ENCODE results near the gene RREB1. TPM values are rescaled to one million over a fixed set of nuclear protein-coding genes. Genes with fewer than 3 reads are reported as not detected.

The RREB1 gene
- total and polyA plus RNA-seq, 9 donors, result 7.3 to 64.4 (median 50.1) TPM

- no peak overlapping the region for H3K27ac ChIP-seq
- H3K4me1 ChIP-seq (ENCODE audit: insufficient read depth), result no peaks in the 10 kb centered on the region
- intact Hi-C loops (cut with DNase I), result loop anchor here in 3 of 4 donors (5.0 to 10.0 kb wide), 5 partner anchors 116 to 564 kb away; no protein-coding TSS in a partner anchor
- TF ChIP-seq POLR2A (IDR thresholded peaks at IDR 0.05) (no peak), EP300 (IDR thresholded peaks at IDR 0.05) (no peak)
- TF ChIP-seq, protein P1, sequence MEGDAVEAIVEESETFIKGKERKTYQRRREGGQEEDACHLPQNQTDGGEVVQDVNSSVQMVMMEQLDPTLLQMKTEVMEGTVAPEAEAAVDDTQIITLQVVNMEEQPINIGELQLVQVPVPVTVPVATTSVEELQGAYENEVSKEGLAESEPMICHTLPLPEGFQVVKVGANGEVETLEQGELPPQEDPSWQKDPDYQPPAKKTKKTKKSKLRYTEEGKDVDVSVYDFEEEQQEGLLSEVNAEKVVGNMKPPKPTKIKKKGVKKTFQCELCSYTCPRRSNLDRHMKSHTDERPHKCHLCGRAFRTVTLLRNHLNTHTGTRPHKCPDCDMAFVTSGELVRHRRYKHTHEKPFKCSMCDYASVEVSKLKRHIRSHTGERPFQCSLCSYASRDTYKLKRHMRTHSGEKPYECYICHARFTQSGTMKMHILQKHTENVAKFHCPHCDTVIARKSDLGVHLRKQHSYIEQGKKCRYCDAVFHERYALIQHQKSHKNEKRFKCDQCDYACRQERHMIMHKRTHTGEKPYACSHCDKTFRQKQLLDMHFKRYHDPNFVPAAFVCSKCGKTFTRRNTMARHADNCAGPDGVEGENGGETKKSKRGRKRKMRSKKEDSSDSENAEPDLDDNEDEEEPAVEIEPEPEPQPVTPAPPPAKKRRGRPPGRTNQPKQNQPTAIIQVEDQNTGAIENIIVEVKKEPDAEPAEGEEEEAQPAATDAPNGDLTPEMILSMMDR (IDR thresholded peaks at IDR 0.05), result no peak
- H3K9me3 ChIP-seq, result no peaks in the 10 kb centered on the region
- no peak overlapping the region for H3K4me3 ChIP-seq
- no peak for DNase-seq
- 91 to 92% (median 92%) methylated on average over 10 of the region's 10 CpGs for WGBS, 3 donors
- no peaks in the 10 kb centered on the region for H3K36me3 ChIP-seq
- H3K27me3 ChIP-seq, result no peaks in the 10 kb centered on the region
Measured at GRCh38 chr6:7241160-7241559, 133.4 kb downstream of the RREB1 start.

DNA sequence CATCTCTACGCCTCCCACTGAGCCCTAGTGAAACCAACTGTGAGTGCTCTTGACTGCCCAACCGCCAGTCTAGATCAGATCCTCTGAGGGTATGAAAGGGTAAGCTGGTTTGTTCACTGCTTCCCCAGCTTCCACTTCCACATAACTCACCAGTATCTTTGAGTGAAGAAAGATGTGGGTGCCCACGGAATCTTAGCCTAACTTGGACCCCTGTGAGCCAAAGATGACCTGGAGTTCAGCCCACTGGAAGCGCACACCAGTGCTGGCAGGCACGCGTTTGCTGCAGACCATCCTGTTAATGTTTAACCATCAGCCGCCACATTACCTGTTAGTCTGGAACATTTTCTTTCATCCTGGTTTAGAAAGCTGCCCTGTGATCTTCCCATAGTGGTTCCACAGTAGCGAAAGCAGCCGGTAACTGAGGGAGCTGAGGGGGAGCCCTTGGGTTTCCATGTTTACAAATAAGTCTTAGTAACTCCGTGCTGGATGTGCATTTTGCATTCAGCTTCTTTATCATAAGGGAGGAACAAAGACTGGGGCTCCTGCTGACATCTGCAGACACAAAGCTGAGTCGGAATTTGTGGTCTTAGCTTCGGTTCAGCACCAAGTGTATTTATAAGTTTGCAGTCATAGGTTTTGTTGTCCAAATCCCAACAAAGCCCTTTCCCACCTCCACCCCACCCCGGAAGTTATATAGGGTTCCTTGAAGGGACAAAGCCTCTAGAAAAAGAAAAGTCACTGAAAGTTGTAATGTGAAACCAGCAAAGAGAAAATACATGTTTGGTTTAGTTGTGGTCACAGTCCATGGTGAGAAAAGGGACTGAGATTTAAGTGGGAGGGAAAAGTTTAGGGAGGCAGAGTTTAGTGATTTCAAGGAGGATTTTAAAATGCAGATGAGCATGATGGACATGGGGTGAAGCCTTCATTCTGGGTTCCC, 134.2 kb downstream of the RREB1 start:
- H3K9me3 ChIP-seq, result no peaks in the 10 kb centered on the region
- TF ChIP-seq EP300 (IDR thresholded peaks at IDR 0.05) (no peak), POLR2A (IDR thresholded peaks at IDR 0.05) (no peak)
- TF ChIP-seq, protein P1 (IDR thresholded peaks at IDR 0.05), result no peak
- no peaks in the 10 kb centered on the region for H3K4me1 ChIP-seq (ENCODE audit: insufficient read depth)
- no peaks in the 10 kb centered on the region for H3K36me3 ChIP-seq
- H3K27ac ChIP-seq, result no peak overlapping the region
- no peak overlapping the region for H3K4me3 ChIP-seq
- intact Hi-C loops (cut with DNase I), result loop anchor here (1.0 to 10.0 kb wide), 6 partner anchors 117 to 565 kb away; no protein-coding TSS in a partner anchor
- 52 to 63% (median 54%) methylated on average over 13 of the region's 13 CpGs for WGBS, 3 donors
- no peak for DNase-seq
- no peaks in the 10 kb centered on the region for H3K27me3 ChIP-seq

DNA sequence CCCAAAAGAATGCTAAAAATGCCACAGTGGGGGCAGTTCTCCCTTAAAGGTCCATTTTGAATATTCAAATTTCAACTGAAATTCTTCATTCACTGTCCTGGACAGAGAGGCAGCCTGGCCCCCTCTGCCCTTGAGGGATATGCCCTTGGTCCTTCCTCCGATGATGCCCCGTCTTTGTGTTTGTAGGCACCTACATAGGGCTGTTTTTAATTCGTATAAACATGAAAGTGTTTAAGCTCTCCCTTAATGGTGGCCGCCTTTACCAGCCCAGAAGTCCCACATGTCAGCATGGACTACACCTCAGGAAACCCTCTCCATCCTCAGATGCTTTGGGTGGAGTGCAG, 135.0 kb downstream of the RREB1 start:
- no peak for DNase-seq
- intact Hi-C loops (cut with DNase I), result loop anchor here (1.0 to 10.0 kb wide), 6 partner anchors 118 to 566 kb away; no protein-coding TSS in a partner anchor
- no peaks in the 10 kb centered on the region for H3K9me3 ChIP-seq

GRCh38 chr6:7243179-7243981, 135.6 kb downstream of the RREB1 start:
- no peaks in the 10 kb centered on the region for H3K36me3 ChIP-seq
- TF ChIP-seq, protein P1 (IDR thresholded peaks at IDR 0.05), result peak; percentile 56 to 81 (median 75)
- TF ChIP-seq POLR2A (IDR thresholded peaks at IDR 0.05), result no peak
- H3K27me3 ChIP-seq, result no peaks in the 10 kb centered on the region
- no peak overlapping the region for H3K27ac ChIP-seq
- H3K4me3 ChIP-seq, result no peak overlapping the region
- intact Hi-C loops (cut with DNase I), result loop anchor here in 3 of 4 donors (5.0 to 10.0 kb wide), 5 partner anchors 119 to 566 kb away; no protein-coding TSS in a partner anchor
- WGBS, 3 donors, result 3 to 7% (median 6%) methylated on average over 7 of the region's 7 CpGs
- no peaks in the 10 kb centered on the region for H3K9me3 ChIP-seq
- no peaks in the 10 kb centered on the region for H3K4me1 ChIP-seq (ENCODE audit: insufficient read depth)
- peak in 1 of 5 donors; percentile 62 for DNase-seq

More for the DNA sequence above, 135.0 kb downstream of the RREB1 start:
- 61 to 76% (median 61%) methylated on average over 4 of the region's 4 CpGs for WGBS, 3 donors
- H3K27me3 ChIP-seq, result no peaks in the 10 kb centered on the region
- no peak overlapping the region for H3K4me3 ChIP-seq
- no peaks in the 10 kb centered on the region for H3K4me1 ChIP-seq (ENCODE audit: insufficient read depth)
- H3K27ac ChIP-seq, result no peak overlapping the region
- TF ChIP-seq EP300 (IDR thresholded peaks at IDR 0.05) (no peak), POLR2A (IDR thresholded peaks at IDR 0.05) (no peak)
- TF ChIP-seq, protein P1 (IDR thresholded peaks at IDR 0.05), result no peak
- H3K36me3 ChIP-seq, result no peaks in the 10 kb centered on the region
